Natural killer cell treated with Interleukin-12 subunit alpha and Interleukin-12 subunit beta and Interleukin-15 and Interleukin-18, amount 100 ng/mL, for 72 hours (primary cell): ENCODE measurements around the gene SHANK2. TPM values are rescaled to one million over a fixed set of nuclear protein-coding genes. Genes with fewer than 3 reads are reported as not detected.

ENCODE experiments used
- ATAC-seq, 2 donors: fragments of 150-1000 bp; cut with Tn5 transposase in 1 of 2; sonication (Bioruptor Pico), chemical (Tn5 transposase) in 1 of 2; 2 replicates each; pipeline ENCODE4 v1.10.0; 2021
- DNase-seq: peaks from one replicate; pipeline ENCODE4 v3.0.0; 2022; ENCODE audit warnings: low spot score
- H3K27ac Mint-ChIP-seq, 2 donors: 1 replicate in 1 of 2; 2 replicates in 1 of 2; pipeline ENCODE4 v1.8.0; 2022; ENCODE audit warnings: mixed read lengths in 2 of 2, mild to moderate bottlenecking in 1 of 2, moderate library complexity in 1 of 2
- H3K27me3 Mint-ChIP-seq, 2 donors: 1 replicate in 1 of 2; 2 replicates in 1 of 2; pipeline ENCODE4 v1.8.0; 2022; ENCODE audit warnings: mixed read lengths in 2 of 2
- H3K36me3 Mint-ChIP-seq: one replicate; pipeline ENCODE4 v1.8.0; 2022; ENCODE audit warnings: mixed read lengths
- H3K4me1 Mint-ChIP-seq, 2 donors: 1 replicate in 1 of 2; 2 replicates in 1 of 2; pipeline ENCODE4 v1.8.0; 2022; ENCODE audit warnings: low read depth in 2 of 2, mixed read lengths in 2 of 2, mild to moderate bottlenecking in 1 of 2
- H3K4me3 Mint-ChIP-seq: one replicate; pipeline ENCODE4 v1.8.0; 2022; ENCODE audit warnings: mixed read lengths
- H3K9me3 Mint-ChIP-seq: 2 replicates; pipeline ENCODE4 v1.8.0; 2022; ENCODE audit warnings: mixed read lengths
- total RNA-seq, 2 donors: library from RNA; stranded (reverse); gene quantifications; one replicate each; pipeline ENCODE4 v1.2.3, GENCODE V29; 2022

The SHANK2 gene
- total RNA-seq, 2 donors from 2014 or later, result 0.11 TPM; not detected in 1

- no peak overlapping the region for H3K4me3 Mint-ChIP-seq
- no peaks in the 10 kb centered on the region for H3K4me1 Mint-ChIP-seq
- no peaks in the 10 kb centered on the region for H3K9me3 Mint-ChIP-seq
- no peak overlapping the region for H3K27ac Mint-ChIP-seq
- H3K36me3 Mint-ChIP-seq, result no peaks in the 10 kb centered on the region
- no peak for ATAC-seq
- peaks cover 11 to 16% of the 10 kb centered on the region in 2 donors for H3K27me3 Mint-ChIP-seq
- DNase-seq, result no peak
Observed at GRCh38 chr11:71283971-71284441, 31.6 kb upstream of the SHANK2 start.

- ATAC-seq (no peak), DNase-seq (no peak)
- no peaks in the 10 kb centered on the region for H3K9me3 Mint-ChIP-seq
- peaks cover 2 to 10% of the 10 kb centered on the region in 2 donors for H3K27me3 Mint-ChIP-seq
- no peak overlapping the region for H3K27ac Mint-ChIP-seq
- H3K4me3 Mint-ChIP-seq, result no peak overlapping the region
- H3K36me3 Mint-ChIP-seq, result no peaks in the 10 kb centered on the region
- no peaks in the 10 kb centered on the region for H3K4me1 Mint-ChIP-seq
Observed at GRCh38 chr11:71282581-71283351, 30.4 kb upstream of the SHANK2 start.

- H3K9me3 Mint-ChIP-seq, result no peaks in the 10 kb centered on the region
- peaks cover 0 to 15% of the 10 kb centered on the region in 2 donors for H3K27me3 Mint-ChIP-seq
- H3K27ac Mint-ChIP-seq, result no peak overlapping the region
- DNase-seq (no peak), ATAC-seq (no peak)
- H3K4me1 Mint-ChIP-seq, result no peaks in the 10 kb centered on the region
- no peak overlapping the region for H3K4me3 Mint-ChIP-seq
- H3K36me3 Mint-ChIP-seq, result no peaks in the 10 kb centered on the region
Observed at GRCh38 chr11:71281831-71282230, 29.5 kb upstream of the SHANK2 start.

GRCh38 chr11:71281204-71281603 lies 28.8 kb upstream of the SHANK2 start:
- ATAC-seq, result no peak
- H3K36me3 Mint-ChIP-seq, result no peaks in the 10 kb centered on the region
- no peaks in the 10 kb centered on the region for H3K4me1 Mint-ChIP-seq
- DNase-seq, result no peak
- H3K27me3 Mint-ChIP-seq, result peaks cover 0 to 16% of the 10 kb centered on the region in 2 donors
- H3K9me3 Mint-ChIP-seq, result no peaks in the 10 kb centered on the region
- no peak overlapping the region for H3K4me3 Mint-ChIP-seq
- H3K27ac Mint-ChIP-seq, result no peak overlapping the region

- Mint-ChIP-seq H3K4me1 (no peaks in the 10 kb centered on the region), H3K27ac (no peak overlapping the region), H3K4me3 (no peak overlapping the region), H3K27me3 (peaks cover 0 to 13% of the 10 kb centered on the region in 2 donors), H3K36me3 (no peaks in the 10 kb centered on the region), H3K9me3 (no peaks in the 10 kb centered on the region)
- DNase-seq (no peak), ATAC-seq (no peak)
Observed at GRCh38 chr11:71279916-71280645, 27.7 kb upstream of the SHANK2 start.

GRCh38 chr11:71272161-71272560 lies 19.8 kb upstream of the SHANK2 start:
- Mint-ChIP-seq H3K9me3 (peaks cover 3% of the 10 kb centered on the region), H3K27ac (no peak overlapping the region), H3K27me3 (peaks cover 6 to 7% of the 10 kb centered on the region in 2 donors), H3K4me3 (no peak overlapping the region), H3K36me3 (peaks cover 5% of the 10 kb centered on the region), H3K4me1 (no peaks in the 10 kb centered on the region)
- ATAC-seq (no peak), DNase-seq (no peak)

GRCh38 chr11:71269603-71270511 lies 17.5 kb upstream of the SHANK2 start:
- no peaks in the 10 kb centered on the region for H3K4me1 Mint-ChIP-seq
- no peak for DNase-seq

GRCh38 chr11:71268706-71269321 lies 16.4 kb upstream of the SHANK2 start:
- Mint-ChIP-seq H3K27ac (no peak overlapping the region), H3K4me3 (no peak overlapping the region), H3K27me3 (peaks cover 5 to 17% of the 10 kb centered on the region in 2 donors), H3K36me3 (no peaks in the 10 kb centered on the region), H3K4me1 (no peaks in the 10 kb centered on the region), H3K9me3 (no peaks in the 10 kb centered on the region)
- DNase-seq (no peak), ATAC-seq (no peak)

More at GRCh38 chr11:71269603-71270511, 17.5 kb upstream of the SHANK2 start:
- H3K9me3 Mint-ChIP-seq, result peaks cover 3% of the 10 kb centered on the region
- ATAC-seq, result no peak
- peaks cover 5% of the 10 kb centered on the region for H3K36me3 Mint-ChIP-seq
- H3K27me3 Mint-ChIP-seq, result peaks cover 5 to 17% of the 10 kb centered on the region in 2 donors
- no peak overlapping the region for H3K4me3 Mint-ChIP-seq
- no peak overlapping the region for H3K27ac Mint-ChIP-seq

GRCh38 chr11:71267807-71268421 lies 15.5 kb upstream of the SHANK2 start:
- H3K4me3 Mint-ChIP-seq, result no peak overlapping the region
- H3K27ac Mint-ChIP-seq, result no peak overlapping the region
- no peaks in the 10 kb centered on the region for H3K4me1 Mint-ChIP-seq
- ATAC-seq (peak in 1 of 2 donors; percentile 26), DNase-seq (no peak)
- H3K9me3 Mint-ChIP-seq, result no peaks in the 10 kb centered on the region
- no peaks in the 10 kb centered on the region for H3K36me3 Mint-ChIP-seq
- H3K27me3 Mint-ChIP-seq, result peaks cover 7 to 11% of the 10 kb centered on the region in 2 donors

- DNase-seq (no peak), ATAC-seq (peak in 1 of 2 donors; percentile 22)
- Mint-ChIP-seq H3K27ac (no peak overlapping the region), H3K9me3 (no peaks in the 10 kb centered on the region), H3K27me3 (peaks cover 7 to 10% of the 10 kb centered on the region in 2 donors), H3K4me1 (no peaks in the 10 kb centered on the region), H3K36me3 (no peaks in the 10 kb centered on the region), H3K4me3 (no peak overlapping the region)
Observed at GRCh38 chr11:71266114-71266833, 13.9 kb upstream of the SHANK2 start.

- H3K4me3 Mint-ChIP-seq, result no peak overlapping the region
- H3K27ac Mint-ChIP-seq, result no peak overlapping the region
Observed at GRCh38 chr11:71265559-71266092, 13.2 kb upstream of the SHANK2 start.

GRCh38 chr11:71263386-71263785 lies 11.0 kb upstream of the SHANK2 start:
- H3K4me3 Mint-ChIP-seq, result no peak overlapping the region
- H3K4me1 Mint-ChIP-seq, result no peaks in the 10 kb centered on the region
- no peak overlapping the region for H3K27ac Mint-ChIP-seq
- DNase-seq (no peak), ATAC-seq (no peak)
- no peaks in the 10 kb centered on the region for H3K9me3 Mint-ChIP-seq
- H3K36me3 Mint-ChIP-seq, result peaks cover 1% of the 10 kb centered on the region
- H3K27me3 Mint-ChIP-seq, result peaks cover 7 to 10% of the 10 kb centered on the region in 2 donors

More at GRCh38 chr11:71265559-71266092, 13.2 kb upstream of the SHANK2 start:
- peaks cover 7 to 10% of the 10 kb centered on the region in 2 donors for H3K27me3 Mint-ChIP-seq
- no peaks in the 10 kb centered on the region for H3K4me1 Mint-ChIP-seq
- ATAC-seq, result peak in 1 of 2 donors; percentile 33
- no peak for DNase-seq
- H3K36me3 Mint-ChIP-seq, result no peaks in the 10 kb centered on the region
- H3K9me3 Mint-ChIP-seq, result no peaks in the 10 kb centered on the region
